Activated CD4-positive, alpha-beta T cell treated with anti-CD3 and anti-CD28 coated beads for 48 hours (primary cell): ENCODE results near the gene MRPS7.
A peak's percentile ranks its signal among the peaks of the same experiment; 100 is the strongest.

ENCODE experiments used
- DNase-seq: peaks from one replicate; pipeline ENCODE4 v3.0.0-alpha.2; 2020

Gene MRPS7

GRCh38 chr17:75313941-75314551 is 52.4 kb downstream of the MRPS7 start:
- no peak for DNase-seq

- DNase-seq, result peak; percentile 43
Measured at GRCh38 chr17:75315541-75316243, 54.0 kb downstream of the MRPS7 start.
